ENCODE measurements around the gene PCLO.

The PCLO gene

GRCh38 chr7:83162402-83163256, at the start of gene PCLO:
Gene PCLO (minus strand): TSS chr7:83162884. CDS start chr7:83162592, 292 bp downstream.
- FAIRE-seq, result peak; percentile 97

GRCh38 chr7:83211685-83212084, 49.0 kb upstream of the PCLO start:
- FAIRE-seq, result no peak

GRCh38 chr7:83210479-83210878, 47.8 kb upstream of the PCLO start:
- FAIRE-seq, result peak; percentile 21

GRCh38 chr7:83204715-83205114, 42.0 kb upstream of the PCLO start:
- FAIRE-seq, result no peak

- no peak for FAIRE-seq
Observed at GRCh38 chr7:83201355-83201754, 38.7 kb upstream of the PCLO start.

GRCh38 chr7:83190659-83191389, 28.1 kb upstream of the PCLO start:
- no peak for FAIRE-seq

GRCh38 chr7:83178796-83179195, 16.1 kb upstream of the PCLO start:
- no peak for FAIRE-seq

- no peak for FAIRE-seq
Observed at GRCh38 chr7:83178066-83178465, 15.4 kb upstream of the PCLO start.

- no peak for FAIRE-seq
Observed at GRCh38 chr7:83173664-83174063, 11.0 kb upstream of the PCLO start.

GRCh38 chr7:83166781-83167180, 4.1 kb upstream of the PCLO start:
- FAIRE-seq, result no peak

GRCh38 chr7:83161899-83162401, 734 bp downstream of the PCLO start:
- no peak for FAIRE-seq

GRCh38 chr7:83161186-83161585, 1.5 kb downstream of the PCLO start:
- FAIRE-seq, result peak; percentile 94

- FAIRE-seq, result no peak
Observed at GRCh38 chr7:83159731-83160130, 3.0 kb downstream of the PCLO start.

- no peak for FAIRE-seq
Observed at GRCh38 chr7:83156006-83156405, 6.7 kb downstream of the PCLO start.

- no peak for FAIRE-seq
Observed at GRCh38 chr7:83155407-83155806, 7.3 kb downstream of the PCLO start.

GRCh38 chr7:83153419-83153818, 9.3 kb downstream of the PCLO start:
- no peak for FAIRE-seq

- FAIRE-seq, result no peak
Observed at GRCh38 chr7:83150310-83150709, 12.4 kb downstream of the PCLO start.

GRCh38 chr7:83149466-83149865, 13.2 kb downstream of the PCLO start:
- no peak for FAIRE-seq

GRCh38 chr7:83148776-83149175, 13.9 kb downstream of the PCLO start:
- FAIRE-seq, result no peak

- no peak for FAIRE-seq
Observed at GRCh38 chr7:83143107-83143506, 19.6 kb downstream of the PCLO start.

GRCh38 chr7:83142365-83142764, 20.3 kb downstream of the PCLO start:
- no peak for FAIRE-seq

- FAIRE-seq, result no peak
Observed at GRCh38 chr7:83141927-83142326, 20.8 kb downstream of the PCLO start.

GRCh38 chr7:83130623-83131545, 31.8 kb downstream of the PCLO start:
- no peak for FAIRE-seq

Data from G401.6 (cell line).